WTC11 (cell line): ENCODE results near the gene PTCD3. TPM values are rescaled to one million over a fixed set of nuclear protein-coding genes. Genes with fewer than 3 reads are reported as not detected.

Experiments
- ATAC-seq: fragments of 200-7000 bp; cut with Tn5 transposase; 2 replicates; pipeline ENCODE4 v1.10.0; 2021; ENCODE audit warnings: mild to moderate bottlenecking, moderate library complexity
- CTCF ChIA-PET: fragments of 300-600 bp; sonication (Branson Sonifier 250); formaldehyde crosslinking; loops from one replicate; lab custom pipeline; 2021; ENCODE audit warnings: antibody characterized with exemption; lab: Charles Lee
- POLR2A ChIA-PET: fragments of 350-600 bp; sonication (Branson Sonifier 250); formaldehyde crosslinking; loops from one replicate; lab custom pipeline; 2021; ENCODE audit warnings: antibody characterized with exemption; lab: Charles Lee
- DNase-seq: peaks from one replicate; pipeline ENCODE4 v3.0.0; 2021; ENCODE audit warnings: low spot score
- H3K27ac Mint-ChIP-seq: 2 replicates; pipeline ENCODE4 v1.8.0; 2021; ENCODE audit warnings: mixed read lengths
- H3K27me3 Mint-ChIP-seq: 2 replicates; pipeline ENCODE4 v1.8.0; 2021; ENCODE audit warnings: low read depth, mild to moderate bottlenecking, moderate library complexity, mixed read lengths
- H3K36me3 Mint-ChIP-seq: 2 replicates; pipeline ENCODE4 v1.8.0; 2021; ENCODE audit warnings: mixed read lengths
- H3K4me1 Mint-ChIP-seq: 2 replicates; pipeline ENCODE4 v1.8.0; 2022; ENCODE audit warnings: mixed read lengths
- H3K4me3 Mint-ChIP-seq: 2 replicates; pipeline ENCODE4 v1.8.0; 2021; ENCODE audit warnings: mild to moderate bottlenecking, moderate library complexity, mixed read lengths
- H3K9me3 Mint-ChIP-seq: 2 replicates; pipeline ENCODE4 v1.8.0; 2021; ENCODE audit warnings: mixed read lengths
- AFF4 ChIP-seq: sonication (generic); formaldehyde crosslinking; IDR thresholded peaks from 2 replicates; pipeline ENCODE4 v1.8.1; 2023; ENCODE audit warnings: mild to moderate bottlenecking, missing genetic modification reagents, borderline replicate concordance
- AR ChIP-seq: fragments of 250-450 bp; sonication (Bioruptor Pico); IDR thresholded peaks from 2 replicates; pipeline ENCODE4 v1.9.0; 2021; ENCODE audit warnings: mild to moderate bottlenecking
- ATF1 ChIP-seq: sonication (generic); formaldehyde crosslinking; IDR thresholded peaks from 2 replicates; pipeline ENCODE4 v1.8.1; 2023; ENCODE audit warnings: mild to moderate bottlenecking, moderate library complexity, missing genetic modification reagents
- CBFB ChIP-seq: sonication (generic); formaldehyde crosslinking; IDR thresholded peaks from 2 replicates; pipeline ENCODE4 v1.8.1; 2022; ENCODE audit warnings: mild to moderate bottlenecking, low read depth, missing genetic modification reagents
- CREB1 ChIP-seq: sonication (generic); formaldehyde crosslinking; IDR thresholded peaks from 2 replicates; pipeline ENCODE4 v1.8.0; 2023; ENCODE audit warnings: mild to moderate bottlenecking, missing genetic modification reagents
- IRF2 ChIP-seq: sonication (generic); formaldehyde crosslinking; IDR thresholded peaks from 2 replicates; pipeline ENCODE4 v1.8.0; 2022; ENCODE audit warnings: low read depth, missing genetic modification reagents, borderline replicate concordance
- MAX ChIP-seq: sonication (generic); formaldehyde crosslinking; IDR thresholded peaks from 2 replicates; pipeline ENCODE4 v1.8.0; 2022; ENCODE audit warnings: mild to moderate bottlenecking, missing genetic modification reagents
- NFYB ChIP-seq: sonication (generic); formaldehyde crosslinking; conservative IDR thresholded peaks from 2 replicates; pipeline ENCODE4 v1.8.0; 2022; ENCODE audit warnings: low read depth, missing genetic modification reagents
- NR3C1 ChIP-seq: sonication (generic); formaldehyde crosslinking; conservative IDR thresholded peaks from 2 replicates; pipeline ENCODE4 v1.8.1; 2023; ENCODE audit warnings: low read depth, mild to moderate bottlenecking, missing genetic modification reagents
- ZBTB43 ChIP-seq: sonication (generic); formaldehyde crosslinking; IDR thresholded peaks from 2 replicates; pipeline ENCODE4 v1.8.1; 2023; ENCODE audit warnings: mild to moderate bottlenecking, missing genetic modification reagents
- ZNF416 ChIP-seq: fragments of 250-450 bp; sonication (Bioruptor Pico); IDR thresholded peaks from 2 replicates; pipeline ENCODE4 v1.9.0; 2021; ENCODE audit warnings: mild to moderate bottlenecking, inconsistent platforms
- ZNF425 ChIP-seq: fragments of 250-450 bp; sonication (Bioruptor Pico); conservative IDR thresholded peaks from 2 replicates; pipeline ENCODE4 v1.9.0; 2021; ENCODE audit warnings: mild to moderate bottlenecking
- ZNF512 ChIP-seq: sonication (generic); formaldehyde crosslinking; IDR thresholded peaks from 2 replicates; pipeline ENCODE4 v1.8.1; 2022; ENCODE audit warnings: missing genetic modification reagents, borderline replicate concordance
- total RNA-seq: library from RNA; stranded (reverse); gene quantifications from 3 replicates; pipeline ENCODE4 v1.2.3, GENCODE V29; 2021

Gene PTCD3
- total RNA-seq, 1 experiment from 2014 or later: 192 TPM

- Mint-ChIP-seq H3K27ac (no peak overlapping the region), H3K36me3 (peaks cover 55% of the 10 kb centered on the region), H3K4me3 (no peak overlapping the region), H3K9me3 (no peaks in the 10 kb centered on the region), H3K27me3 (no peaks in the 10 kb centered on the region), H3K4me1 (no peaks in the 10 kb centered on the region)
- no peak for TF ChIP-seq CBFB (CRISPR knock-in tag)
- TF ChIP-seq IRF2: no peak
- no peak for TF ChIP-seq AFF4
- no peak for TF ChIP-seq ZNF416 (CRISPR knock-in tag)
- no peak for TF ChIP-seq ATF1 (CRISPR knock-in tag)
- no peak for TF ChIP-seq ZNF425 (CRISPR knock-in tag)
- no peak for TF ChIP-seq NR3C1 (CRISPR knock-in tag)
- TF ChIP-seq NFYB (CRISPR knock-in tag): no peak
- no peak for TF ChIP-seq ZBTB43
- TF ChIP-seq AR: no peak
- TF ChIP-seq MAX: no peak
- TF ChIP-seq CREB1 (CRISPR knock-in tag): no peak
- no peak for TF ChIP-seq ZNF512 (CRISPR knock-in tag)
- POLR2A ChIA-PET: no interaction called here
- CTCF ChIA-PET: no interaction called here
- DNase-seq: no peak
- ATAC-seq: no peak
These were observed 11.8 kb upstream of the PTCD3 start for GRCh38 chr2:86094229-86094628.
